HEK293 (cell line): ENCODE results near the gene ZNF771.

Experiments used
- KLF10 ChIP-seq: fragments of 450-650 bp; IDR thresholded peaks from 2 replicates; pipeline ENCODE4 v1.5.1; 2018; ENCODE audit warnings: missing biosample characterization, mild to moderate bottlenecking, missing genetic modification characterization
- KLF17 ChIP-seq: fragments of 450-650 bp; formaldehyde crosslinking; IDR thresholded peaks from 2 replicates; pipeline ENCODE4 v1.5.1; 2016; ENCODE audit warnings: missing biosample characterization, missing genetic modification characterization
- REST ChIP-seq: fragments of 450-650 bp; formaldehyde crosslinking; IDR thresholded peaks from 2 replicates; pipeline ENCODE4 v1.5.1; 2016; ENCODE audit warnings: missing biosample characterization, missing genetic modification characterization
- SCRT1 ChIP-seq: fragments of 450-650 bp; formaldehyde crosslinking; IDR thresholded peaks from 2 replicates; pipeline ENCODE4 v1.5.1; 2016; ENCODE audit warnings: missing biosample characterization, missing genetic modification characterization, borderline replicate concordance
- SETDB1 ChIP-seq: IDR thresholded peaks from one replicate; pipeline ENCODE4 v1.6.1; 2017; ENCODE audit warnings: mild to moderate bottlenecking, low read length, moderate library complexity, mixed read lengths; ENCODE audit not compliant: insufficient read length
- ZBTB1 ChIP-seq: fragments of 450-650 bp; formaldehyde crosslinking; IDR thresholded peaks from 2 replicates; pipeline ENCODE4 v1.5.1; 2016; ENCODE audit warnings: missing biosample characterization, missing genetic modification characterization
- ZBTB17 ChIP-seq: fragments of 450-650 bp; formaldehyde crosslinking; IDR thresholded peaks from 2 replicates; pipeline ENCODE4 v1.5.1; 2016; ENCODE audit warnings: missing biosample characterization, missing genetic modification characterization
- ZBTB8A ChIP-seq: fragments of 450-650 bp; formaldehyde crosslinking; IDR thresholded peaks from 2 replicates; pipeline ENCODE4 v1.5.1; 2016; ENCODE audit warnings: missing biosample characterization, missing genetic modification characterization
- ZNF10 ChIP-seq: fragments of 450-650 bp; formaldehyde crosslinking; IDR thresholded peaks from 2 replicates; pipeline ENCODE4 v1.5.1; 2017; ENCODE audit warnings: missing biosample characterization, missing genetic modification characterization
- ZNF121 ChIP-seq: fragments of 450-650 bp; formaldehyde crosslinking; IDR thresholded peaks from 2 replicates; pipeline ENCODE4 v1.5.1; 2016; ENCODE audit warnings: missing biosample characterization, missing genetic modification characterization
- ZNF19 ChIP-seq: fragments of 450-650 bp; formaldehyde crosslinking; IDR thresholded peaks from 2 replicates; pipeline ENCODE4; 2016; ENCODE audit warnings: missing biosample characterization, missing genetic modification characterization, low read depth
- ZNF214 ChIP-seq: fragments of 450-650 bp; formaldehyde crosslinking; IDR thresholded peaks from 2 replicates; pipeline ENCODE4 v1.5.1; 2017; ENCODE audit warnings: missing biosample characterization, mild to moderate bottlenecking, missing genetic modification characterization, borderline replicate concordance
- ZNF416 ChIP-seq: fragments of 450-650 bp; formaldehyde crosslinking; IDR thresholded peaks from 2 replicates; pipeline ENCODE4 v1.5.1; 2016; ENCODE audit warnings: missing biosample characterization, missing genetic modification characterization
- ZNF510 ChIP-seq: fragments of 450-650 bp; formaldehyde crosslinking; IDR thresholded peaks from 2 replicates; pipeline ENCODE4 v1.5.1; 2018; ENCODE audit warnings: mild to moderate bottlenecking, missing genetic modification characterization, missing biosample characterization; ENCODE audit not compliant: insufficient replicate concordance
- ZNF626 ChIP-seq: fragments of 450-650 bp; sonication (Bioruptor Pico); formaldehyde crosslinking; IDR thresholded peaks from 2 replicates; pipeline ENCODE4 v1.5.1; 2018; ENCODE audit warnings: missing biosample characterization, missing genetic modification characterization, inconsistent platforms
- ZNF692 ChIP-seq: fragments of 450-650 bp; formaldehyde crosslinking; IDR thresholded peaks from 2 replicates; pipeline ENCODE4 v1.5.1; 2016; ENCODE audit warnings: missing biosample characterization, missing genetic modification characterization
- ZNF701 ChIP-seq: fragments of 450-650 bp; formaldehyde crosslinking; IDR thresholded peaks from 2 replicates; pipeline ENCODE4 v1.5.1; 2016; ENCODE audit warnings: missing biosample characterization, missing genetic modification characterization
- ZNF791 ChIP-seq: fragments of 450-650 bp; formaldehyde crosslinking; IDR thresholded peaks from 2 replicates; pipeline ENCODE4 v1.5.1; 2016; ENCODE audit warnings: missing biosample characterization, missing genetic modification characterization
- ZNF792 ChIP-seq: fragments of 450-650 bp; formaldehyde crosslinking; IDR thresholded peaks from 2 replicates; pipeline ENCODE4 v1.5.1; 2016; ENCODE audit warnings: missing biosample characterization, missing genetic modification characterization
- ZNF837 ChIP-seq: fragments of 450-650 bp; formaldehyde crosslinking; IDR thresholded peaks from 2 replicates; pipeline ENCODE4 v1.5.1; 2016; ENCODE audit warnings: missing biosample characterization, missing genetic modification characterization
- TF ChIP-seq, protein P1 (sequence below): fragments of 450-650 bp; formaldehyde crosslinking; IDR thresholded peaks from 2 replicates; pipeline ENCODE4 v1.5.1; 2016; ENCODE audit warnings: missing biosample characterization, missing genetic modification characterization
- TF ChIP-seq, protein P2 (sequence below): fragments of 450-650 bp; formaldehyde crosslinking; IDR thresholded peaks from 2 replicates; pipeline ENCODE4 v1.5.1; 2016; ENCODE audit warnings: missing biosample characterization, missing genetic modification characterization
- TF ChIP-seq, protein P3 (sequence below): fragments of 450-650 bp; formaldehyde crosslinking; conservative IDR thresholded peaks from 2 replicates; pipeline ENCODE4 v1.5.1; 2016; ENCODE audit warnings: low read depth, missing biosample characterization, missing genetic modification characterization

ZNF771 gene

GRCh38 chr16:30395155-30395991, 12.0 kb upstream of the ZNF771 start, which contains the start of gene ZNF48 (continued):
- TF ChIP-seq ZNF692 (tag by site-specific recombination) (peak; percentile 66), ZNF791 (tag by site-specific recombination) (no peak), SCRT1 (tag by site-specific recombination) (no peak), ZBTB17 (no peak), ZNF10 (tag by site-specific recombination) (peak; percentile 31; the same call in 1 of the 2 replicates), ZNF121 (tag by site-specific recombination) (no peak), ZNF416 (tag by site-specific recombination) (no peak), ZNF837 (tag by site-specific recombination) (no peak), ZBTB8A (tag by site-specific recombination) (peak; percentile 93), ZNF792 (tag by site-specific recombination) (peak; percentile 72; the same call in 1 of the 2 replicates), ZNF701 (no peak), ZNF626 (tag by site-specific recombination) (no peak), REST (tag by site-specific recombination) (no peak), ZNF19 (tag by site-specific recombination) (no peak), KLF17 (peak; percentile 94), ZNF214 (tag by site-specific recombination) (no peak), SETDB1 (no peak), ZNF510 (tag by site-specific recombination) (no peak), KLF10 (tag by site-specific recombination) (peak; percentile 93), ZBTB1 (no peak)
- TF ChIP-seq, protein P1, sequence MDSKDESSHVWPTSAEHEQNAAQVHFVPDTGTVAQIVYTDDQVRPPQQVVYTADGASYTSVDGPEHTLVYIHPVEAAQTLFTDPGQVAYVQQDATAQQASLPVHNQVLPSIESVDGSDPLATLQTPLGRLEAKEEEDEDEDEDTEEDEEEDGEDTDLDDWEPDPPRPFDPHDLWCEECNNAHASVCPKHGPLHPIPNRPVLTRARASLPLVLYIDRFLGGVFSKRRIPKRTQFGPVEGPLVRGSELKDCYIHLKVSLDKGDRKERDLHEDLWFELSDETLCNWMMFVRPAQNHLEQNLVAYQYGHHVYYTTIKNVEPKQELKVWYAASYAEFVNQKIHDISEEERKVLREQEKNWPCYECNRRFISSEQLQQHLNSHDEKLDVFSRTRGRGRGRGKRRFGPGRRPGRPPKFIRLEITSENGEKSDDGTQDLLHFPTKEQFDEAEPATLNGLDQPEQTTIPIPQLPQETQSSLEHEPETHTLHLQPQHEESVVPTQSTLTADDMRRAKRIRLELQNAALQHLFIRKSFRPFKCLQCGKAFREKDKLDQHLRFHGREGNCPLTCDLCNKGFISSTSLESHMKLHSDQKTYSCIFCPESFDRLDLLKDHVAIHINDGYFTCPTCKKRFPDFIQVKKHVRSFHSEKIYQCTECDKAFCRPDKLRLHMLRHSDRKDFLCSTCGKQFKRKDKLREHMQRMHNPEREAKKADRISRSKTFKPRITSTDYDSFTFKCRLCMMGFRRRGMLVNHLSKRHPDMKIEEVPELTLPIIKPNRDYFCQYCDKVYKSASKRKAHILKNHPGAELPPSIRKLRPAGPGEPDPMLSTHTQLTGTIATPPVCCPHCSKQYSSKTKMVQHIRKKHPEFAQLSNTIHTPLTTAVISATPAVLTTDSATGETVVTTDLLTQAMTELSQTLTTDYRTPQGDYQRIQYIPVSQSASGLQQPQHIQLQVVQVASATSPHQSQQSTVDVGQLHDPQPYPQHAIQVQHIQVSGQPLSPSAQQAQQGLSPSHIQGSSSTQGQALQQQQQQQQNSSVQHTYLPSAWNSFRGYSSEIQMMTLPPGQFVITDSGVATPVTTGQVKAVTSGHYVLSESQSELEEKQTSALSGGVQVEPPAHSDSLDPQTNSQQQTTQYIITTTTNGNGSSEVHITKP (tag by site-specific recombination): peak; percentile 57
- TF ChIP-seq, protein P2, sequence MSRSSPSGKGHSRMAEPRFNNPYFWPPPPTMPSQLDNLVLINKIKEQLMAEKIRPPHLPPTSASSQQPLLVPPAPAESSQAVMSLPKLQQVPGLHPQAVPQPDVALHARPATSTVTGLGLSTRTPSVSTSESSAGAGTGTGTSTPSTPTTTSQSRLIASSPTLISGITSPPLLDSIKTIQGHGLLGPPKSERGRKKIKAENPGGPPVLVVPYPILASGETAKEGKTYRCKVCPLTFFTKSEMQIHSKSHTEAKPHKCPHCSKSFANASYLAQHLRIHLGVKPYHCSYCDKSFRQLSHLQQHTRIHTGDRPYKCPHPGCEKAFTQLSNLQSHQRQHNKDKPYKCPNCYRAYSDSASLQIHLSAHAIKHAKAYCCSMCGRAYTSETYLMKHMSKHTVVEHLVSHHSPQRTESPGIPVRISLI: no peak
- TF ChIP-seq, protein P3, sequence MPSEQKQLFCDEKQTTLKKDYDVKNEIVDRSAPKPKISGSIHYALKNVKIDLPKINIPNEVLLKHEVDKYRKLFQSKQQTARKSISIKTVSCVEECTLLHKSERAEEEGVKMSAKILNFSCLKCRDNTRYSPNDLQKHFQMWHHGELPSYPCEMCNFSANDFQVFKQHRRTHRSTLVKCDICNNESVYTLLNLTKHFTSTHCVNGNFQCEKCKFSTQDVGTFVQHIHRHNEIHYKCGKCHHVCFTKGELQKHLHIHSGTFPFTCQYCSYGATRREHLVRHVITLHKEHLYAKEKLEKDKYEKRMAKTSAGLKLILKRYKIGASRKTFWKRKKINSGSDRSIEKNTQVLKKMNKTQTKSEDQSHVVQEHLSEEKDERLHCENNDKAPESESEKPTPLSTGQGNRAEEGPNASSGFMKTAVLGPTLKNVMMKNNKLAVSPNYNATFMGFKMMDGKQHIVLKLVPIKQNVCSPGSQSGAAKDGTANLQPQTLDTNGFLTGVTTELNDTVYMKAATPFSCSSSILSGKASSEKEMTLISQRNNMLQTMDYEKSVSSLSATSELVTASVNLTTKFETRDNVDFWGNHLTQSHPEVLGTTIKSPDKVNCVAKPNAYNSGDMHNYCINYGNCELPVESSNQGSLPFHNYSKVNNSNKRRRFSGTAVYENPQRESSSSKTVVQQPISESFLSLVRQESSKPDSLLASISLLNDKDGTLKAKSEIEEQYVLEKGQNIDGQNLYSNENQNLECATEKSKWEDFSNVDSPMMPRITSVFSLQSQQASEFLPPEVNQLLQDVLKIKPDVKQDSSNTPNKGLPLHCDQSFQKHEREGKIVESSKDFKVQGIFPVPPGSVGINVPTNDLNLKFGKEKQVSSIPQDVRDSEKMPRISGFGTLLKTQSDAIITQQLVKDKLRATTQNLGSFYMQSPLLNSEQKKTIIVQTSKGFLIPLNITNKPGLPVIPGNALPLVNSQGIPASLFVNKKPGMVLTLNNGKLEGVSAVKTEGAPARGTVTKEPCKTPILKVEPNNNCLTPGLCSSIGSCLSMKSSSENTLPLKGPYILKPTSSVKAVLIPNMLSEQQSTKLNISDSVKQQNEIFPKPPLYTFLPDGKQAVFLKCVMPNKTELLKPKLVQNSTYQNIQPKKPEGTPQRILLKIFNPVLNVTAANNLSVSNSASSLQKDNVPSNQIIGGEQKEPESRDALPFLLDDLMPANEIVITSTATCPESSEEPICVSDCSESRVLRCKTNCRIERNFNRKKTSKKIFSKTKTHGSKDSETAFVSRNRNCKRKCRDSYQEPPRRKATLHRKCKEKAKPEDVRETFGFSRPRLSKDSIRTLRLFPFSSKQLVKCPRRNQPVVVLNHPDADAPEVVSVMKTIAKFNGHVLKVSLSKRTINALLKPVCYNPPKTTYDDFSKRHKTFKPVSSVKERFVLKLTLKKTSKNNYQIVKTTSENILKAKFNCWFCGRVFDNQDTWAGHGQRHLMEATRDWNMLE: peak; percentile 44; the same call in 1 of the 2 replicates
